GM08714 (cell line): ENCODE data around the gene MOGAT3.
A peak's percentile ranks its signal among the peaks of the same experiment; 100 is the strongest.

Experiments used
- H3K4me3 ChIP-seq: fragments of 200-500 bp; sonication (Bioruptor generic); 2 replicates; pipeline ENCODE4 v1.5.1; 2014; ENCODE audit warnings: mild to moderate bottlenecking, low read length, inconsistent platforms
- ZNF274 ChIP-seq: IDR thresholded peaks from 2 replicates; pipeline ENCODE4 v1.6.1; 2012; ENCODE audit warnings: mild to moderate bottlenecking, low read depth, low read length

The MOGAT3 gene

GRCh38 chr7:101156866-101157589 lies 43.8 kb downstream of the MOGAT3 start:
- H3K4me3 ChIP-seq, result no peak overlapping the region
- TF ChIP-seq ZNF274, result no peak

DNA sequence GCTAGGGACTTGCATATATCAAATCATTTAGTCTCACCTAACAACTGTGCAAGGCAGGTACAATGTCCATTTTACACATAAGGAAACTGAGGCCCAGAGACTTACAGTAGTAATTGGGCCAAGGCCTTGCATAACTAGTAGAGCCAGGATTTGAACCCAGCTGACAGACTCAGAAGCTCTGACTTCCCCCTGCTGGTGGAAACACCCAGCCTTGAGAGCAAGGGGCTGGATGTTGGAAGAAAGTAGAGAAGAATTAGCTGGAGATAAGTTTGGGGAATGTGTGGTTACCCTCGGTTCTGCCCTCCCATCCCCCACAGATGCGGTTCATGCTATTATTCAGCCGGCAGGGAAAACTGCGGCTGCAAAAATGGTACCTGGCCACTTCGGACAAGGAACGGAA lies 44.6 kb downstream of the MOGAT3 start:
- no peak for TF ChIP-seq ZNF274
- H3K4me3 ChIP-seq, result no peak overlapping the region

GRCh38 chr7:101155303-101155702 lies 45.5 kb downstream of the MOGAT3 start:
- H3K4me3 ChIP-seq, result peak overlapping the region; percentile 79
- TF ChIP-seq ZNF274, result no peak

GRCh38 chr7:101154693-101155102 lies 46.1 kb downstream of the MOGAT3 start:
- H3K4me3 ChIP-seq, result peak overlapping the region; percentile 79
- TF ChIP-seq ZNF274, result no peak

DNA sequence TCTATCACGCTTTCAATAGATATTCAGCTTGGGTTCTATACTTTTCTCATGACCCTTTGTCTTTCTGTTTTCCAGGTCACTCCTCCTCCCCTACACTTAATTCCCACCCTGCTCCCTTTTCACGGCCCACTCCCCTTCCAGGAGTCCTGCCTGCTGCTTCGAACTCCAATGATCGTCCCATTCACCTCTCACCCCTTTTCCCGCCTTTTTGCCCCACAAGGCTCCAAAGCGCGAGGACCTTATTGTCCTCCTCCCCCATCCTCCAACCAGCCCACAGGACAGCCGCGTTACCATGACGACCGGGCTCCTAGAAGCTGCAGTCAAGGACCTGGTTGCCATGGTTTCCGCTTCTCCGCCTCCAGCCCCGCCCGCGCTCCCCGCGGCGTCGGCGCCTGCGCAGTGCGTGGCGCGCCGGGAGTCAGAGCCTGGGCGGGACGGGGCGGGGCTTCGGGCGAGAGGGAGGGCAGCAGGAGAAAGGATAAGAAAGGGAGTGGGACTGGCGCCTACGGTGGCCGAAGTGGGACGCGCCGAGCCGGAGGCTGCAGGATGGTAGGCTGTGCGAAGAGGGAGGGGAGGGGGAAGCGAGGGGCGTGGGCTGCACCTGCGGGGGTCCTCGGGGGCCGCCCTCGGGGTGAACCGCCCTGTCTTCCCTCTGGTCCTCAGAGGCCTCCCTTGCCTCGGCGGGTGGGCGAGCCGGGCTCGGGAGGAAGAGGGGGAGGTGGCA lies 46.7 kb downstream of the MOGAT3 start, which contains the start of gene AP1S1:
TSS of gene AP1S1 (plus strand) at position 508 of the 724 bp plus-strand sequence. CDS start at position 547, 39 bp downstream.
- H3K4me3 ChIP-seq, result peak within 1 kb of the TSS; percentile 79
- TF ChIP-seq ZNF274, result no peak

- TF ChIP-seq ZNF274, result no peak
- no peak overlapping the region for H3K4me3 ChIP-seq
Observed at GRCh38 chr7:101151908-101152651, 48.8 kb downstream of the MOGAT3 start.
